HG03558 (cell line): ENCODE results near the gene SPAG8.

ENCODE experiments used
- ATAC-seq: cut with Tn5 transposase; IDR thresholded peaks from one replicate; pipeline ENCODE4 v1.9.1; 2021; ENCODE audit warnings: moderate number of reproducible peaks; ENCODE audit not compliant: unreplicated experiment; ENCODE audit errors: extremely low read depth

SPAG8 gene

DNA sequence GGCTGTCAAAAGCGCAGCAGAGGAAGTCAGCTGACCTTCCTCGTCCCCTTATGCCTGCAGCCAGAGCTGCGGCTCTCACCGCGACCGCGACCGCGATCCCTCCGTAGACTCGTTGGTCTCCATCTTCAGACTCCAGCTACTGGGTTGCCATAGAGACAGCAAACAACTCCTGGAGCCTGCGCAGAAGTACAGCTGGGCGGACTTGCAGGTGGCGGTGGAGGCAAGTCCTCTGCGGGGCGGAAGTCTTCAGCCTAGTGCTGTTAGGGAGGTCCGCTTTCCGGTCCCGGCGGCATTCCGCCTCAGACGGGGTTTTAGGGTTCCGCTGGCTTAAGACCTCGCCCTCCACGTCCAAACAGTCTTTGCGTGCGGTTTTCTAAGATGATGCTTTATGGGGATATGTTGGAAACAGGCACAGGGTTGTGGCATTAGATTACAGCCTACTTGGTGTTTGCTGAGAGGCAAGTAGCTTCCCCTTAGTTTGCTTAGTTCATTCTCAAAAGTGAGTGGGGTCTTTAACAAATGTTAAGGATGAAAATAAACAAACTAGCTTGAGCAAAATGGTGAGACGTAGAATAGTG lies at the start of gene SPAG8:
Gene SPAG8, minus strand, starts transcription at position 238 of the 578 bp plus-strand sequence. Its CDS starts 115 bp downstream, at position 123.
- ATAC-seq, result peak; percentile 50

GRCh38 chr9:35861161-35861897 lies 49.3 kb upstream of the SPAG8 start:
- ATAC-seq, result no peak

DNA sequence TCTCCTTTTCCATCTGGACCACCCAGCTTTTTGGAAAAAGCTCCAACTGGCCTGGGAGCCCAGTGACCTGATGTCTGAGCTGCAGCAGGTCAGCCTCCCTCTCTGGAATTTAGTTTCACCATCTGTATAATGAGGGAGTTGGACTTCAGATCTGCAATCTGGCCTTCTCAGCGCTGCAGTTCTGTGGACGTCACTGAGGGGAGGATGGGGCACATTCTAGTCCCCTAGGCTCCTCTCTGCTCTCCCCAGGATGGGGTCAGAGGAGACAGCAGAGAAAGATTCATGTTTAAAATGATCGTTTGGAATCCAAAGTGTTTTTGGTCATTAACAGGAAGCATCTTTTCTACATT lies 47.9 kb upstream of the SPAG8 start:
- ATAC-seq, result no peak

DNA sequence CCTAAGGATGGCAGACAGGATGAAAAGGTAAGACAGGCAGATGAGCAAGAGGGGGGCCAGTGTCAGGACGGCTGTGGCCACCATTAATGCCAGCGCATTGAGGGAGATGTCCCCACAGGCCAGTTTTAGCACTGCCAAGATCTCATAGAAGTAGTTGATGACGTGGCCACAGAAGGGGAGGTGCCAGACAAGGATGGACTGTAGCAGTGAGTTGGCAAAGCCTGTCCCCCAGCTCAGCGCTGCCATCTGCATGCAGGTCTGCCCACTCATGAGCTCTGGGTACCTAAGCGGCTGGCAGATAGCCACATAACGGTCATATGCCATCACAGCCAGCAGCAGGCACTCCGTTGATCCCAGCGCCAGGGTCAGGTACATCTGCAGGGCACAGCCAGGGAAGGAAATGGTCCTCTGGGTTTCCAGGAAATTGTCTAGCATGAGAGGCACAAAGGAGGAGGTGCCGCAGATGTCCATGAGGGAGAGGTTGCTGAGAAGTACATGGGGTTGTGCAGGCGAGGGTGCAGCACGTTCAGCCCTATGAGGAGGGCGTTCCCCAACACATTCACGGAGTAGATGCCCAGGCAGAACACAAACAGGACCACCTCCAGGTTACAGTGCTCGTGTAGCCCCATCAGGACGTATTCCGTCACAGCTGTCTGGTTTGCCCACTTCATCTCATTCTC lies 47.4 kb upstream of the SPAG8 start:
- ATAC-seq, result no peak

DNA sequence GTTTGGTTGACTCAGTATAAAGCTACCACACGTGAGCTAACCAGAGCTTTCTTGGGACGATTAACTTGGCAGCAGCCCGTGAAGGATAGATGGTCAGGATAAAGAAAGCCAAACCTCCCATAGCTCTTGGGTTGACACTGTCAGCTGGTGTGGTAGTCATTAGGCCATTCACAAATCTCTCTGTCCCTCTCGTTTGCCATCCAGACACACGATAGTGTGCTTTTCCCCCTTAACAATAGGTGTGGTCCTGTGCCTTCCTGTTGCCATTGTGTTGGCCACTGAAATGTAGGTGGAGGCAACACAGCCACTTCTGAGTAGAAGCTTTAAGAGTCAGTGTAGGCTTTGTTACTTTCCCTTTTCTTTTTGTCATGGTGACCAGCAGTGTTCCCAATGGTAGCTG lies 46.4 kb upstream of the SPAG8 start:
- no peak for ATAC-seq

DNA sequence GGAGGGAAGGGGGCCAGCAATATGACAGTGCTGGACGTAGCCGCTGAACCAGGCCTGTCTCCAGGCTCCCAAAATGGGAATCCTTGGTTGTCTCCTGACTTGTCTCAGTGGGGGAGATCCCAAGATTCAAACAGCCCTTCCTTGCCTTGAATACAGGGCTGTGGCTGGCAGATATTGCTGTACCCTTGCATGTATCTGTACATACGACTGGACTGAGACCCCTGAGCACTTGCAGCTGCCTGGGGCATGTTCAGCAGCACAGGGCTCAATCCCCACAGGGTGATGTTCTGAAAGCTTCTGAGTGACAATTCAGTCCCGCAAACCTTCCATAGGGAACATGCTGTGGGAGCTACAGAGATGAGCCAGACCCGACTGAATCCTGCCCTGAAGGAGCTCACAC lies 44.8 kb upstream of the SPAG8 start:
- no peak for ATAC-seq

DNA sequence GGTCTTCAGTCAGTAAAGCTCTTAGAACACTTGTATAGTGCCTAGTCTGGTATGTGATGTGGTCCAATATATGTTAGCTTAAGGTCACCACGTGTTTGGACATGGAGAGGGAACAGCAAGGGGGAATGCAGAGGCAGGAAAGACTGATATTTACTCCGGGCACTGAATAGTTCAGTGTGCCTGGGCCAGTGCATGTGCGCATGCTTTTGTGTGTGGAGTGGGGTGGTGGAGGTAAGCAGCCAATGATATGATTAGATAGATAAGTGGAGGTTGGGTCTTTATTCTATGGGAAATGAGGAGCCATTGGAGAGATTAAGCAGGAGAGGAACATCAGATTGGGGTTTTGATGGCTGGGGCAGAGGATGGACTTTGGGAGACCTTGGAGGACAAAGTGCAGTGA lies 44.1 kb upstream of the SPAG8 start:
- ATAC-seq, result no peak

- ATAC-seq, result no peak
These were observed 42.2 kb upstream of the SPAG8 start for GRCh38 chr9:35854091-35854762.

DNA sequence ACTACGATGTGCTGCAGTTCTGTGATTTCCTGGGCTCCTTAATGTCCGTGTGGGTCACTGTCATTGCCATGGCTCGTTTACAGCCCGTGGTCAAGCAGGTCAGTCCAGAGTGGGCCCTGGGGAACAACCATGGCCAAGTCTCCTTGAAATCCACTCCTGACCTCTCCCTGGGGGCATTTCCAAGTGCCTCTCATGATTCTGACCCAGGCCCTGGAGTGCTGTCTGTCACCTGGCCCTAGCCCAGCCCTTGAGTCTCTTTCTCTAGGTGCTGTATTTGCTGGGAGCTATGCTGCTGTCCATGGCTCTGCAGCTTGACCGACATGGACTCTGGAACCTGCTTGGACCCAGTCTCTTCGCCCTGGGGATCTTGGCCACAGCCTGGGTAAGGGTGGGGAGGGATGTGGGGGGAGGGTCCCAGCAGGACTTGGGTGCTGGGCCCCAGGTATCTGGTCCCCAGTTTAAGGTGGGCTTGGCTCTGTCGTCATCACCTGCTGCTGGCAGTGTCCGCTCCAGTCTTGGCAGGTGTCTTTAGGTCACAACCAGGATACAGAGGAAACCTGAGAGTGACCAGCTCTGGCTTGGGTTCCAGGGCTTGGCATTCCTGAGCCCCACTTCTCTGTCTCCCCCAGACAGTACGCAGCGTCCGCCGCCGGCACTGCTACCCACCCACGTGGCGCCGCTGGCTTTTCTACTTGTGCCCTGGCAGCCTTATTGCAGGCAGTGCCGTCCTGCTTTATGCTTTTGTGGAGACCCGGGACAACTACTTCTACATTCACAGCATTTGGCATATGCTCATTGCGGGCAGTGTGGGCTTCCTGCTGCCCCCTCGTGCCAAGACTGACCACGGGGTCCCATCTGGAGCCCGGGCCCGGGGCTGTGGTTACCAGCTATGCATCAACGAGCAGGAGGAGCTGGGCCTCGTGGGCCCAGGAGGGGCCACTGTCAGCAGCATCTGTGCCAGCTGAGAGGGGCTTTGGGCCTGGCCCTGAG lies 41.1 kb upstream of the SPAG8 start:
- ATAC-seq, result no peak

GRCh38 chr9:35852267-35852815 lies 40.3 kb upstream of the SPAG8 start:
- no peak for ATAC-seq

DNA sequence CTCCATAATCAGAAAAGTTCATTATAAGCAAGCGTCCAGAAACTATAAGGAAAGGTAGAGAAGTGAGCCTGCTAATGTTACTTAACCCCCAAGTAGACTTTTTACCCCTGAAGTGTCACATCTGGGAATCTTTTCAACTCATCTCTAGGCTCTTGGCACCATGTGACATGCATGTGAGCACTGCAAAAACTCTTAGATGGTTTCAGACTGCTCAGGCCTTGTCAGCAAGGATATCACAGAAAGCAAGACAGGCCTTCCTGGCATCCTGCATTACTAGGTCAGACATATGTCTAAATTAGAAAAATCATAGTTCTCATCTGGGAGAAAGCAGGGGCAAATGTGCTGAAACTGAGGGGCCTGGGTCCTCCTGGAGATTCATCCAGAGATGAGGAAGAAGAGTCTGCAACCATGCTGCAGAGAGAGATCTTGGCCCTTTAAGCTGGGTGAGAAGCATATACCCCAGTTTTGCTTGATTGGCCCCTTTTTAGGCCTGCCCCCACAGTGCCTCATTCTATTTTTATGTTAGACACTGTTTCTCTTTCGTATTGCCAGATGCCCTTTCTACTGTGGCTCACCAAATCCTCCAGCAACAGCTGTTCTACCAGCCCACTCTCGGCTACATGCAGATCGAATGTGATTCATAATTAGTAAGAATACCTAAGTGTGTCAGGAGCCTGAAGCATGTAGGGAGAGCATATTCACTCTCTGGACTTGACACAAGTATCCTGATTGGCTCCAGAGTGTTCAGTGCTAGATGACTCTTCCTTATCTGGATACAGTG lies 35.9 kb upstream of the SPAG8 start:
- ATAC-seq, result peak; percentile 67

- no peak for ATAC-seq
These were observed 34.0 kb upstream of the SPAG8 start for GRCh38 chr9:35845824-35846771.

GRCh38 chr9:35844628-35845270 lies 32.7 kb upstream of the SPAG8 start:
- no peak for ATAC-seq

GRCh38 chr9:35842795-35843194 lies 30.7 kb upstream of the SPAG8 start:
- ATAC-seq, result no peak

DNA sequence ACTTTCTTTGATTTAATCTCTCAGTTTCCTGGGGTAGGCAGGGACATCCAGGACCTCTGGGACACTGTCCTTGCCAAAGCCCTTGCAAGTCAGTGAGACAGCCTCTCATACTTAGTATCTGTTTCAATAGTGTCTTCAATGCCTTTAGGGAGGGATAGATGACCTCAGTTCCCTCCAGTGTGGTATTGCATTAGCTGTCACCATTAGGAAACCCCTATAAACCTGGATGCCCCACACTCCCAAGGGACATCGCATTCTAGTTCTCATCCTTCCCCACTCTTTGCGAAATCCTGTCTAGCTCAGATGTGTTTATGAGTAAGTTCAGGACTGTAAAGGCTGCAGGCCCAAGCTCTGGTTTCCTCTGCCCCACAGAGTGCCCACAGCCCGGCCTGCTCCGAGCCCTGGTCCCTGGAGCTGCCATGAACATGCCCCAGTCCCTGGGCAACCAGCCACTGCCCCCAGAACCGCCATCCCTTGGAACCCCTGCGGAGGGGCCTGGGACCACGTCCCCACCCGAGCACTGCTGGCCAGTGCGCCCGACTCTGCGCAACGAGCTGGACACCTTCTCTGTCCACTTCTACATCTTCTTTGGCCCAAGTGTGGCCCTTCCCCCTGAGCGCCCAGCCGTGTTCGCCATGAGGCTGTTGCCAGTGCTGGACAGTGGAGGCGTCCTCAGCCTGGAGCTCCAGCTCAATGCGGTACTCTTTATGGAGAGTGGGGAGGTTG lies 30.1 kb upstream of the SPAG8 start:
- ATAC-seq, result no peak

DNA sequence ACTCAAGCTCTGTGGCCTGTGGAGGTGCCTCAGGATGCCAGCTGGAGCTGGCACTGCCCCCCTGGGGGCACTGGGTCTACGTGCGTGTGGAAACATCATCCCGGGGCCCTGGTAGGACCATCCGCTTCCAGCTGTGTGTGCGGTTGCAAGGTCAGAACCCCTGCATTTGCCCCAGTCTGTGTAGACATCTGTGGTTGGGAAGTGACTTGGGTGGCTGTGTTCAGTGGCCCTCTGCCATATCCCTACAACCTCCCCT lies 29.5 kb upstream of the SPAG8 start:
- ATAC-seq, result no peak
